DOHH2 (cell line): Measurements from ENCODE around the gene CDK3.

Experiments used
- CTCF ChIP-seq: fragments of 200-600 bp; sonication (generic); IDR thresholded peaks from one replicate; pipeline ENCODE4 v1.5.1; 2014; ENCODE audit warnings: antibody characterized with exemption, mild to moderate bottlenecking, low read depth, low read length; ENCODE audit not compliant: poor library complexity, severe bottlenecking
- EZH2phosphoT487 ChIP-seq: fragments of 200-600 bp; sonication (generic); IDR thresholded peaks from 2 replicates; pipeline ENCODE4 v1.6.1; 2017; ENCODE audit warnings: borderline replicate concordance, mild to moderate bottlenecking, antibody characterized with exemption, low read length, moderate library complexity, mixed read lengths

DNA sequence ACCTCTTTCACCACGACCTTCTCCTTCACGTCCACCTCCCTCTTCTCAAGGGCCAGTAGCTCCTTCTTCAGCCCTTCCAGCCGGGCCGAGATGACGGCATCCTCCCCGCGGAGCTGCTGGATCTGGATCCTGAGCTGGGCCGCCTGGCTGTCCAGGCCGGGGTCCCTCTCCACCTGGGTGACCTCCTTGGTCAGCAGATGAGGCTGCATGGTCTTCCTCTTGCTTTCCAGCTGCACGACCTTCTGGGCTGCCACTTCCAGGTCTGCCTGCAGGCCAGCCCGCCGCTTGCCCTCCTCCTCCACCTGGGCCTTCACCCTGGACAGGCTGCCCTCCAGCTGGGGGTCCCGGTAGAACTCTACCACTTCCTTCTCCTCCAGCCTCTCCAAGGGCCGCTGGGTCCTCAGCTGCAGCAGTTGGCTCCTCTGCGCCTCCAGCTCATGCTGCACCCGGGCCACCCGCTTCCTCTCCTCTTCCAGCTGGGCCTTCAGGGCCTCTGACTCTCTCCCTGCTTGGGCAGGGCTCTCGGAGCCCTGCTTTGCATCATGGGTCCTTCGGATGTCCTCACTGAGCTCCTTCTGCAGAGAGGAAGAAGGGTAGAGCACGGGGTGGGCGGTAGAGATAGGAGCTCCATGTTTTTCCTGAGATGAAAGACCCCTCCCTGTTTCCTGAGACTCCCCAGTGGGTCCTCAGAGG, 9.5 kb downstream of the CDK3 start:
- TF ChIP-seq CTCF (no peak), EZH2phosphoT487 (no peak)
